ENCODE results near the gene ARHGAP18. TPM values are rescaled to one million over a fixed set of nuclear protein-coding genes. Genes with fewer than 3 reads are reported as not detected.
A peak's percentile ranks its signal among the peaks of the same experiment; 100 is the strongest.

Gene ARHGAP18
- total RNA-seq, 4 donors from 2014 or later = 5.2 to 15.9 (median 7.4) TPM

GRCh38 chr6:129732542-129732941, 22.6 kb upstream of the ARHGAP18 start:
- 90% methylated on average over 4 of the region's 4 CpGs for WGBS
- intact Hi-C loops (cut with DNase I) = no loop called here
- no peaks in the 10 kb centered on the region for H3K4me1 ChIP-seq

GRCh38 chr6:129732034-129732433, 22.1 kb upstream of the ARHGAP18 start:
- no peak for TF ChIP-seq POLR2AphosphoS5 (IDR thresholded peaks at IDR 0.05)
- TF ChIP-seq, protein P1, sequence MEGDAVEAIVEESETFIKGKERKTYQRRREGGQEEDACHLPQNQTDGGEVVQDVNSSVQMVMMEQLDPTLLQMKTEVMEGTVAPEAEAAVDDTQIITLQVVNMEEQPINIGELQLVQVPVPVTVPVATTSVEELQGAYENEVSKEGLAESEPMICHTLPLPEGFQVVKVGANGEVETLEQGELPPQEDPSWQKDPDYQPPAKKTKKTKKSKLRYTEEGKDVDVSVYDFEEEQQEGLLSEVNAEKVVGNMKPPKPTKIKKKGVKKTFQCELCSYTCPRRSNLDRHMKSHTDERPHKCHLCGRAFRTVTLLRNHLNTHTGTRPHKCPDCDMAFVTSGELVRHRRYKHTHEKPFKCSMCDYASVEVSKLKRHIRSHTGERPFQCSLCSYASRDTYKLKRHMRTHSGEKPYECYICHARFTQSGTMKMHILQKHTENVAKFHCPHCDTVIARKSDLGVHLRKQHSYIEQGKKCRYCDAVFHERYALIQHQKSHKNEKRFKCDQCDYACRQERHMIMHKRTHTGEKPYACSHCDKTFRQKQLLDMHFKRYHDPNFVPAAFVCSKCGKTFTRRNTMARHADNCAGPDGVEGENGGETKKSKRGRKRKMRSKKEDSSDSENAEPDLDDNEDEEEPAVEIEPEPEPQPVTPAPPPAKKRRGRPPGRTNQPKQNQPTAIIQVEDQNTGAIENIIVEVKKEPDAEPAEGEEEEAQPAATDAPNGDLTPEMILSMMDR (IDR thresholded peaks at IDR 0.05) = no peak
- TF ChIP-seq EP300 (IDR thresholded peaks at IDR 0.05) = no peak
- TF ChIP-seq POLR2A (IDR thresholded peaks at IDR 0.05; ENCODE audit: low read depth) = no peak
- H3K4me1 ChIP-seq = peaks cover 0 to 2% (median 0%) of the 10 kb centered on the region in 4 donors
- H3K27ac ChIP-seq (replicated peaks in 1 of 4) = no peak overlapping the region
- 73% methylated on average over 2 of the region's 2 CpGs for whole genome bisulfite sequencing
- no peaks in the 10 kb centered on the region for H3K9me3 ChIP-seq
- DNase-seq (ENCODE audit: extremely low spot score) = no peak
- intact Hi-C loops (cut with DNase I) = no loop called here
- no peaks in the 10 kb centered on the region for H3K36me3 ChIP-seq
- H3K27me3 ChIP-seq = no peaks in the 10 kb centered on the region
- H3K4me3 ChIP-seq = no peak overlapping the region

More at GRCh38 chr6:129732542-129732941, 22.6 kb upstream of the ARHGAP18 start:
- Histone ChIP-seq H3K27ac (replicated peaks in 1 of 4) (no peak overlapping the region), H3K9me3 (no peaks in the 10 kb centered on the region), H3K36me3 (no peaks in the 10 kb centered on the region), H3K27me3 (no peaks in the 10 kb centered on the region), H3K4me3 (no peak overlapping the region)
- no peak for DNase-seq (ENCODE audit: extremely low spot score)
- TF ChIP-seq POLR2AphosphoS5 (IDR thresholded peaks at IDR 0.05) = no peak
- TF ChIP-seq EP300 (IDR thresholded peaks at IDR 0.05) = no peak
- TF ChIP-seq POLR2A (IDR thresholded peaks at IDR 0.05; ENCODE audit: low read depth) = no peak
- TF ChIP-seq, protein P1 (IDR thresholded peaks at IDR 0.05) = no peak

GRCh38 chr6:129731428-129731827, 21.5 kb upstream of the ARHGAP18 start:
- Histone ChIP-seq H3K9me3 (no peaks in the 10 kb centered on the region), H3K4me3 (no peak overlapping the region), H3K4me1 (peaks cover 0 to 8% (median 0%) of the 10 kb centered on the region in 4 donors), H3K27me3 (no peaks in the 10 kb centered on the region), H3K36me3 (no peaks in the 10 kb centered on the region), H3K27ac (replicated peaks in 1 of 4) (no peak overlapping the region)
- intact Hi-C loops (cut with DNase I) = no loop called here
- no peak for TF ChIP-seq POLR2AphosphoS5 (IDR thresholded peaks at IDR 0.05)
- TF ChIP-seq EP300 (IDR thresholded peaks at IDR 0.05) = no peak
- no peak for TF ChIP-seq POLR2A (IDR thresholded peaks at IDR 0.05; ENCODE audit: low read depth)
- TF ChIP-seq, protein P1 (IDR thresholded peaks at IDR 0.05) = no peak
- 76% methylated on average over 4 of the region's 4 CpGs for WGBS
- DNase-seq (ENCODE audit: extremely low spot score) = no peak

DNA sequence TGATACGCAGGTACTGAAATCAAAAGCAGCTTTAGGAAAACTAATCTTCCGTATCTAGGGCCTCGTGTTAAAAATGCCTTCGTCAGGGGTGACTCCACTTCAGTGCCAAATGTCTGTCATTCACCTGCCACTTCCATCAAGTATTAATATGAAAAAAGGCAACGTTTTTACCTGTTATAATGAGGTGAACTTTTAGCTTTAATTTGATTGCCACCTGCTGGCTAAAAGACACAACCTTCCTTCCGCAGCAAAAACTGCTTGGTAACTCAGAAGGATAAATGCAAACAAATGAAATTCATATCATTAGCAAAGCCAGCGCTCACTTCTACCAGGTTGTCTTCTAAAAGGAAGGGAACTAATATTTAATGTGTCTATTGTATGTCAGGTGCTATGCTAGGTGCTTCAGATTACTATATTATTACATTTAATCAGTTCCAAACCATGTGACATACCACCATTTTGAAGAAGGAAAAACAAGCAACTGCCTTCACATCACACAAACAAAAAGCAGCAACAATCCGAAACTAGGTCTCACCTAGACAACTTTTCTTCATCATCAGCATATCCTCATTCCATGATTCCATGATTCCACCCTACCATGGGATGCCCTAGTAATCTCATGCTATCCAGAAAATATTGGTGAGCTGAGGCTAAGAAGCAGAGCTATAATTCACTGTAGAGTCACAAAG, 20.6 kb upstream of the ARHGAP18 start:
- H3K27ac ChIP-seq (replicated peaks in 1 of 4) = no peak overlapping the region
- TF ChIP-seq, protein P1 (IDR thresholded peaks at IDR 0.05) = peak; percentile 35 to 54 (median 48)
- no peak for TF ChIP-seq POLR2A (IDR thresholded peaks at IDR 0.05; ENCODE audit: low read depth)
- intact Hi-C loops (cut with DNase I) = no loop called here
- WGBS = 54% methylated on average over 8 of the region's 8 CpGs
- H3K9me3 ChIP-seq = no peaks in the 10 kb centered on the region
- H3K4me3 ChIP-seq = no peak overlapping the region
- no peaks in the 10 kb centered on the region for H3K27me3 ChIP-seq
- no peak for DNase-seq (ENCODE audit: extremely low spot score)
- H3K36me3 ChIP-seq = no peaks in the 10 kb centered on the region
- peaks cover 0 to 16% (median 0%) of the 10 kb centered on the region in 4 donors for H3K4me1 ChIP-seq

DNA sequence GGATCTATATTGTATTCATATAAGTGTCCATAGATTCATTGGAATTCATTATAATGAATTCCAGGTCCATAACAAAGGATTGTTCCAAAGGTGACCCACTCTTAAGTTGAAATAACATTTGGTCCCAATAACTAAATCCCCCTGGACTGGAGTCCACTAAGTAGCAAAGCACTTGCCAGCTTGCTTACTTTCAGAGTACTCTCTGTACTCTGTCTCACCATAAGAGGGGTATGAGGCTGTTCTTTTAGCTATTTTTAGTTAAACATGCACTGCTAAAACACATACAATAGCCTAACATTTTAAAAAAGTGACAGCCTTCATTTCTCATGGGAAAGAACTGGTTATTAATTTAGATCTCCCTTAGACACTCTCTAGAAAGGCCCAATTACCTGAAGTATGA, 16.7 kb upstream of the ARHGAP18 start:
- no peak for DNase-seq (ENCODE audit: extremely low spot score)
- TF ChIP-seq, protein P1 (IDR thresholded peaks at IDR 0.05) = no peak
- TF ChIP-seq EP300 (IDR thresholded peaks at IDR 0.05) (no peak), POLR2A (IDR thresholded peaks at IDR 0.05; ENCODE audit: low read depth) (no peak), POLR2AphosphoS5 (IDR thresholded peaks at IDR 0.05) (no peak)
- no peaks in the 10 kb centered on the region for H3K27me3 ChIP-seq
- H3K4me1 ChIP-seq = peaks cover 0 to 21% (median 0%) of the 10 kb centered on the region in 4 donors
- H3K9me3 ChIP-seq = no peaks in the 10 kb centered on the region
- intact Hi-C loops (cut with DNase I) = no loop called here
- H3K36me3 ChIP-seq = no peaks in the 10 kb centered on the region
- H3K4me3 ChIP-seq = no peak overlapping the region
- H3K27ac ChIP-seq (replicated peaks in 1 of 4) = no peak overlapping the region

All from esophagus muscularis mucosa (tissue), 4 donors.